K562 (cell line): ENCODE measurements around the gene C11orf98. TPM values are rescaled to one million over a fixed set of nuclear protein-coding genes. Genes with fewer than 3 reads are reported as not detected.

ENCODE experiments used
- BACH1 ChIP-seq: fragments of 200-800 bp; sonication (Bioruptor generic); IDR thresholded peaks from 2 replicates; pipeline ENCODE4 v1.6.1; 2016; ENCODE audit warnings: missing genetic modification characterization, missing compliant biosample characterization
- BRCA1 ChIP-seq, 2 experiments: fragments of 450-650 bp in 1 of 2; sonication (generic) in 1 of 2; formaldehyde crosslinking in 1 of 2; IDR thresholded peaks; 2 replicates each; pipeline versions ENCODE4 v1.5.0 to v1.6.1; 2017 to 2020; ENCODE audit warnings: mild to moderate bottlenecking in 1 of 2, missing genetic modification reagents in 1 of 2
- CAMTA2 ChIP-seq: fragments of 250-450 bp; sonication (Bioruptor Pico); conservative IDR thresholded peaks from 2 replicates; pipeline ENCODE4 v1.5.1; 2022
- CHD4 ChIP-seq: fragments of 200-600 bp; sonication (generic); IDR thresholded peaks from 3 replicates; pipeline ENCODE4 v1.6.1; 2012; ENCODE audit warnings: low read depth, mild to moderate bottlenecking, mixed read lengths, low read length, inconsistent platforms; ENCODE audit not compliant: insufficient read depth, insufficient replicate concordance, poor library complexity, severe bottlenecking
- CREM ChIP-seq: IDR thresholded peaks from 2 replicates; pipeline ENCODE4 v1.6.1; 2014; ENCODE audit warnings: antibody characterized with exemption, low read depth
- CXXC5 ChIP-seq: fragments of 250-450 bp; sonication (Bioruptor Pico); IDR thresholded peaks from 2 replicates; pipeline ENCODE4 v1.8.0; 2022; ENCODE audit warnings: inconsistent platforms, mild to moderate bottlenecking, moderate library complexity
- EZH2 ChIP-seq: IDR thresholded peaks from 2 replicates; pipeline ENCODE4 v1.6.1; 2012; ENCODE audit warnings: low read depth, mild to moderate bottlenecking, inconsistent platforms, low read length, borderline replicate concordance
- HDAC3 ChIP-seq: fragments of 450-650 bp; IDR thresholded peaks from 2 replicates; pipeline ENCODE4 v1.6.1; 2018; ENCODE audit warnings: borderline replicate concordance, mild to moderate bottlenecking, moderate library complexity; ENCODE audit not compliant: partially characterized antibody
- HNRNPUL1 ChIP-seq: fragments of 200-400 bp; formaldehyde crosslinking; IDR thresholded peaks from 2 replicates; pipeline ENCODE4 v1.6.1; 2017; ENCODE audit warnings: low read length
- MEIS2 ChIP-seq: fragments of 450-650 bp; IDR thresholded peaks from 2 replicates; pipeline ENCODE4 v1.6.1; 2014; ENCODE audit warnings: mild to moderate bottlenecking; ENCODE audit not compliant: partially characterized antibody
- MIER1 ChIP-seq: fragments of 450-650 bp; IDR thresholded peaks from 2 replicates; pipeline ENCODE4 v1.6.1; 2016; ENCODE audit warnings: antibody characterized with exemption, mild to moderate bottlenecking, low read depth
- NCOA1 ChIP-seq: fragments of 450-650 bp; IDR thresholded peaks from 2 replicates; pipeline ENCODE4 v1.6.1; 2016; ENCODE audit warnings: low read depth
- NFIX ChIP-seq: fragments of 250-450 bp; sonication (Bioruptor Pico); IDR thresholded peaks from 2 replicates; pipeline ENCODE4 v1.4.0; 2020; ENCODE audit warnings: low read depth, mild to moderate bottlenecking, moderate library complexity
- NR2F6 ChIP-seq: fragments of 450-650 bp; formaldehyde crosslinking; IDR thresholded peaks from 2 replicates; pipeline ENCODE4 v1.4.0; 2020; ENCODE audit warnings: mild to moderate bottlenecking
- RAD51 ChIP-seq: fragments of 450-650 bp; IDR thresholded peaks from 2 replicates; pipeline ENCODE4 v1.7.1; 2016; ENCODE audit warnings: low read depth, mild to moderate bottlenecking, borderline replicate concordance
- RFX5 ChIP-seq: IDR thresholded peaks from 2 replicates; pipeline ENCODE4 v1.6.1; 2011; ENCODE audit warnings: low read depth, mild to moderate bottlenecking, improper control_type of control experiment, low read length
- RNF2 ChIP-seq: sonication (generic); IDR thresholded peaks from 2 replicates; pipeline ENCODE4 v1.6.1; 2016
- SNIP1 ChIP-seq: fragments of 450-650 bp; IDR thresholded peaks from 2 replicates; pipeline ENCODE4 v1.7.1; 2017; ENCODE audit warnings: low read depth, mild to moderate bottlenecking
- TAF15 ChIP-seq: fragments of 200-400 bp; formaldehyde crosslinking; IDR thresholded peaks from 2 replicates; pipeline ENCODE4 v1.6.1; 2017; ENCODE audit warnings: mild to moderate bottlenecking, low read depth, low read length, moderate library complexity
- ZFP36 ChIP-seq: fragments of 150-350 bp; IDR thresholded peaks from 2 replicates; pipeline ENCODE4 v1.6.1; 2018; ENCODE audit warnings: low read length, low read depth; ENCODE audit not compliant: partially characterized antibody
- ZNF134 ChIP-seq: fragments of 250-450 bp; sonication (Bioruptor Pico); conservative IDR thresholded peaks from 2 replicates; pipeline ENCODE4 v1.4.0; 2020
- ZNF217 ChIP-seq: sonication (generic); formaldehyde crosslinking; IDR thresholded peaks from 2 replicates; pipeline ENCODE4 v1.8.0; 2022; ENCODE audit warnings: mild to moderate bottlenecking, missing genetic modification reagents
- ZNF436 ChIP-seq: fragments of 250-450, 450-650 bp; sonication (Bioruptor Pico); formaldehyde crosslinking; IDR thresholded peaks from 2 replicates; pipeline ENCODE4 v1.7.0; 2020; ENCODE audit warnings: mild to moderate bottlenecking
- polyA plus RNA-seq, 8 experiments: library from polyadenylated mRNA; depleted of rRNA in 4 of 8; stranded (reverse) in 5 of 8; unstranded in 3 of 8; fragments of >200 nt; fragmentation: Nextera tagmentation in 2 of 8; fragmentation: Illumina TruSeq in 1 of 8; extraction: Ambion mirVana in 2 of 8; extraction: Trizol in 1 of 8; gene quantifications; 2 replicates each; pipeline versions ENCODE4 v1.2.1 to v1.2.3, GENCODE V29; 2011 to 2014; ENCODE audit warnings: inconsistent platforms in 1 of 8, missing spikeins in 1 of 8
- total RNA-seq, 7 experiments: library from RNA; depleted of rRNA in 6 of 7; stranded (reverse); fragments of >200 nt in 6 of 7; fragmentation: Illumina TruSeq in 2 of 7; extraction: Trizol in 2 of 7; gene quantifications; 2 replicates each; pipeline versions ENCODE4 v1.2.1 to v1.2.3, GENCODE V29; 2011 to 2021; ENCODE audit warnings: low replicate concordance in 1 of 7
- TF ChIP-seq, protein P1 (sequence below), 3 experiments: IDR thresholded peaks in 2 of 3; conservative IDR thresholded peaks in 1 of 3; 2 replicates each; pipeline ENCODE4 v1.5.1; 2011 to 2012; ENCODE audit warnings: low read length in 3 of 3, mild to moderate bottlenecking in 3 of 3, control low read depth in 2 of 3, improper control_type of control experiment in 1 of 3, inconsistent platforms in 1 of 3, low read depth in 1 of 3, mixed read lengths in 1 of 3, moderate library complexity in 1 of 3; ENCODE audit not compliant: insufficient read depth in 2 of 3
- TF ChIP-seq, protein P2 (sequence below): fragments of 250-450 bp; sonication (Bioruptor Pico); IDR thresholded peaks from 2 replicates; pipeline ENCODE4 v1.4.0; 2020; ENCODE audit warnings: mild to moderate bottlenecking, moderate library complexity
- TF ChIP-seq, protein P3 (sequence below): fragments of 450-650 bp; IDR thresholded peaks from one replicate; pipeline ENCODE4 v1.6.1; 2018; ENCODE audit warnings: mild to moderate bottlenecking, moderate library complexity; ENCODE audit not compliant: partially characterized antibody

C11orf98 gene
- total and polyA plus RNA-seq, 9 of the 15 experiments (the other 6 are each of a cell fraction or from before 2014, with no cell fraction given): 103 to 352 (median 218) TPM

- TF ChIP-seq BRCA1 (IDR thresholded peaks at IDR 0.05) (no peak), BRCA1 (CRISPR knock-in tag; IDR thresholded peaks at IDR 0.05) (no peak), RNF2 (peak; percentile 49; the same call in 1 of the 2 replicates), NR2F6 (CRISPR knock-in tag) (peak; percentile 80), NFIX (CRISPR knock-in tag) (no peak), CXXC5 (CRISPR knock-in tag) (peak; percentile 60), CAMTA2 (CRISPR knock-in tag) (0 out of 2 replicates have a peak, but pooled peaks have one; percentile 22), MEIS2 (no peak), RAD51 (no peak), MIER1 (no peak), CHD4 (no peak), HNRNPUL1 (peak; percentile 59; the same call in 1 of the 2 replicates), RFX5 (peak; percentile 46; the same call in 1 of the 2 replicates), ZNF134 (CRISPR knock-in tag) (no peak), EZH2 (no peak), BACH1 (tag) (no peak), ZNF217 (no peak), ZNF436 (CRISPR knock-in tag) (peak; percentile 72; the same call in 1 of the 2 replicates), ZFP36 (peak; percentile 57), CREM (peak; percentile 48), SNIP1 (no peak), HDAC3 (no peak), NCOA1 (no peak), TAF15 (no peak)
- TF ChIP-seq, protein P1, sequence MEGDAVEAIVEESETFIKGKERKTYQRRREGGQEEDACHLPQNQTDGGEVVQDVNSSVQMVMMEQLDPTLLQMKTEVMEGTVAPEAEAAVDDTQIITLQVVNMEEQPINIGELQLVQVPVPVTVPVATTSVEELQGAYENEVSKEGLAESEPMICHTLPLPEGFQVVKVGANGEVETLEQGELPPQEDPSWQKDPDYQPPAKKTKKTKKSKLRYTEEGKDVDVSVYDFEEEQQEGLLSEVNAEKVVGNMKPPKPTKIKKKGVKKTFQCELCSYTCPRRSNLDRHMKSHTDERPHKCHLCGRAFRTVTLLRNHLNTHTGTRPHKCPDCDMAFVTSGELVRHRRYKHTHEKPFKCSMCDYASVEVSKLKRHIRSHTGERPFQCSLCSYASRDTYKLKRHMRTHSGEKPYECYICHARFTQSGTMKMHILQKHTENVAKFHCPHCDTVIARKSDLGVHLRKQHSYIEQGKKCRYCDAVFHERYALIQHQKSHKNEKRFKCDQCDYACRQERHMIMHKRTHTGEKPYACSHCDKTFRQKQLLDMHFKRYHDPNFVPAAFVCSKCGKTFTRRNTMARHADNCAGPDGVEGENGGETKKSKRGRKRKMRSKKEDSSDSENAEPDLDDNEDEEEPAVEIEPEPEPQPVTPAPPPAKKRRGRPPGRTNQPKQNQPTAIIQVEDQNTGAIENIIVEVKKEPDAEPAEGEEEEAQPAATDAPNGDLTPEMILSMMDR (IDR thresholded peaks at IDR 0.05 in 2 of 3, conservative IDR thresholded peaks at IDR 0.05 in 1 of 3; ENCODE audit: insufficient read depth in 2 of 3, low read depth in 1 of 3, low read length in 3 of 3): no peak
- TF ChIP-seq, protein P2, sequence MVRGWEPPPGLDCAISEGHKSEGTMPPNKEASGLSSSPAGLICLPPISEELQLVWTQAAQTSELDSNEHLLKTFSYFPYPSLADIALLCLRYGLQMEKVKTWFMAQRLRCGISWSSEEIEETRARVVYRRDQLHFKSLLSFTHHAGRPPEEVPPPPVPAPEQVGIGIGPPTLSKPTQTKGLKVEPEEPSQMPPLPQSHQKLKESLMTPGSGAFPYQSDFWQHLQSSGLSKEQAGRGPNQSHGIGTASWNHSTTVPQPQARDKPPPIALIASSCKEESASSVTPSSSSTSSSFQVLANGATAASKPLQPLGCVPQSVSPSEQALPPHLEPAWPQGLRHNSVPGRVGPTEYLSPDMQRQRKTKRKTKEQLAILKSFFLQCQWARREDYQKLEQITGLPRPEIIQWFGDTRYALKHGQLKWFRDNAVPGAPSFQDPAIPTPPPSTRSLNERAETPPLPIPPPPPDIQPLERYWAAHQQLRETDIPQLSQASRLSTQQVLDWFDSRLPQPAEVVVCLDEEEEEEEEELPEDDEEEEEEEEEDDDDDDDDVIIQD (CRISPR knock-in tag): no peak
- TF ChIP-seq, protein P3, sequence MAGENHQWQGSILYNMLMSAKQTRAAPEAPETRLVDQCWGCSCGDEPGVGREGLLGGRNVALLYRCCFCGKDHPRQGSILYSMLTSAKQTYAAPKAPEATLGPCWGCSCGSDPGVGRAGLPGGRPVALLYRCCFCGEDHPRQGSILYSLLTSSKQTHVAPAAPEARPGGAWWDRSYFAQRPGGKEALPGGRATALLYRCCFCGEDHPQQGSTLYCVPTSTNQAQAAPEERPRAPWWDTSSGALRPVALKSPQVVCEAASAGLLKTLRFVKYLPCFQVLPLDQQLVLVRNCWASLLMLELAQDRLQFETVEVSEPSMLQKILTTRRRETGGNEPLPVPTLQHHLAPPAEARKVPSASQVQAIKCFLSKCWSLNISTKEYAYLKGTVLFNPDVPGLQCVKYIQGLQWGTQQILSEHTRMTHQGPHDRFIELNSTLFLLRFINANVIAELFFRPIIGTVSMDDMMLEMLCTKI: no peak
Observed at GRCh38 chr11:62665075-62665598, at the start of gene C11orf98, which contains the start of gene CSKMT (continued).
